SHP77 treated with DMSO at 0.1 percent for 48 hours (cell line): ENCODE measurements around the gene DNAH10.

Experiments
- DNase-seq: peaks from one replicate; lab custom pipeline; 2025; lab: John Stamatoyannopoulos, UW

DNAH10 gene

DNA sequence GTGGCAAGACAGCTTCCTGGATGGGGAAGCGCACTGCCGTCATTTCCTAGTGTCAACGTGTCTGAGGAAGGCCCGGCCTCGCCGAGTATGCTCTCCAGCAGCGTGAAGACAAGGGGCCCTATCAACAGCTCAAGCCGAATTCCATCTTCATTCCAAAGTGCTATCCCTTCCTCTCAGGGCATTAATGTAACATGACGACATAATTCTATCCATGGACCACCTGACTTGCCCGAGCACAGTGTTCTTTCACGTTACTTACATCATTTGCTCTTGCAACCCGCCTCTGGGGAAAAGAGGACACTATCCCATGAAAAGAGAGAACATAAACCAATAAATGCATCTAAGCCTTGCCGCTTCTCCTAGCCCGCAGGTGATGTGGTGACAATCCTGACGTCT is 187.7 kb downstream of the DNAH10 start:
- no peak for DNase-seq

DNA sequence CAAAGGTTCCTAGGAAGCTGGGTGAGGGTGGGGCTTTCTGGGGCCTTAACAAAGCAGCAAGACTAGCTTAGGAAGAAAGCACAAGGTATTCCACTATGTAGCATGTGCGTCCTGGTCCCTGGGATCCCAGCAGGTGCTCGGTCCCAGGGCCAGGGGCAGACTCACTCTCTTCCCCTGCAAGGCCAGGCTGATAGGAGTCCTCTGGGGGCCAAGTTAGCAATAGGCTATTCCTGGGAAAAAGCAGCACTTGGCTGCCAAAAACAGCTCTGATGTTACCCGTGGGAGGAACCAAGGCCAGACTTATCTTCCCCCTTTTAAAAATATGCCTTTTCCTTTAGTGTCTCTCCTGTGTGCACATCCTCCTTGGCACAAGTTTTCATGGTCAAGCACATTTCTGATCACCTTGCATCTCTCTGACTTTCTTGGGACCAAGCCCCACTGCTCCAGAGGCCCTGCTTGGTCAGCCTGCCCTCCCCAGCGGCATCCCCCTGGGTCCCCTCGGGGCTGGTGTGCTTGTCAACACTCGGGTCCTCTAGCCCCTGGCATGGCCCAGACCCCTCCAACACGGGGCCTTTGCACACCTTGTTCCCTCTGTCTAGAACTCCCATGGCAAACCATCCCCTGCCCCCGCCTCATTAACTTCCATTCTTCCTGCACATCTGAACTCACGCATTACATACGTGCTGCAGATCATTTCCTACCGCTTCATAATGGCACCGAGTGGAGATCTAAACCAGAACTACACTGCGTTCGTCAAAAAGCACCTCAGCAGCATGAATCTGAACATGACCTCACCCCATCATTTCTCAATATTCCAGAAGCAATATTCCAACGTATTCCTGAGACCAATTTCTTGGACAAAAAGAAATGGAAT is 188.6 kb downstream of the DNAH10 start:
- DNase-seq = no peak

DNA sequence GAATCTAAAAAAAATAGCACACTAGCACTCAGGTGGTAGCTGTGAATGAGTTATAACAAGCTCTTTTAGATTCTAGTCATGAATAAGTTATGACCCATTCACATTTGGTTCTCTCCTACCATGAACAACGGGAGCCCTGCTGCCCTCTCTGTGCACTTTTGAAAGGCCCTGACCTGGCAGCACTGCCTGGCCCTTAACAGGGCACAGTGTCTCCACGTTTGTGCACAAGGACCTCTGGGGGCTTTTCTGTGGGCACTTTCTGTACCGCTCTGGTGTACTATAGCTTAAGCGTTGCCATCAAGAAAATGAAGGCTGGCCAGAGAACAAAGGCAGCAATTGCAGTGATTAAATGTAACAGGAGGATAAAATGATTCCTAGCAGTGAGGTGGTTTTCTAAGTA is 189.4 kb downstream of the DNAH10 start:
- no peak for DNase-seq

DNA sequence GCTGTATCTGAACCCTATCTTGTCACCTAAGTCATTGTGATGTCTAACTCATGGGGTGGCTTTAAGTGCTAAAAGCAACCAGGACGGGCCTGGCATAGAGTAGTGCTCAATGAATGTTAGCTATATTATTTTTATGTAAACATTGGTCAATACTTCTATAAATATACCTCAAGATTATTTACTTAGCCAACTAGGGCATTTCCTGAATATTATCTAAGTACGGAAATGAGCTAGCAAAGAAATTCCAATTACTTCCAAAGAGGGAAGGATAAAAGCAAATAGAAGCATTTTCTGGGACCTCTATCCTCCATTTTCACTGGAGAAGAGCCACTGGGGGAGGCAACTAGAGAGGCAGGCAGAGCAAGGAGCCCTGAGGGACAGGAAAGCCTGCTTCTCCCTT is 189.9 kb downstream of the DNAH10 start:
- DNase-seq = no peak

DNA sequence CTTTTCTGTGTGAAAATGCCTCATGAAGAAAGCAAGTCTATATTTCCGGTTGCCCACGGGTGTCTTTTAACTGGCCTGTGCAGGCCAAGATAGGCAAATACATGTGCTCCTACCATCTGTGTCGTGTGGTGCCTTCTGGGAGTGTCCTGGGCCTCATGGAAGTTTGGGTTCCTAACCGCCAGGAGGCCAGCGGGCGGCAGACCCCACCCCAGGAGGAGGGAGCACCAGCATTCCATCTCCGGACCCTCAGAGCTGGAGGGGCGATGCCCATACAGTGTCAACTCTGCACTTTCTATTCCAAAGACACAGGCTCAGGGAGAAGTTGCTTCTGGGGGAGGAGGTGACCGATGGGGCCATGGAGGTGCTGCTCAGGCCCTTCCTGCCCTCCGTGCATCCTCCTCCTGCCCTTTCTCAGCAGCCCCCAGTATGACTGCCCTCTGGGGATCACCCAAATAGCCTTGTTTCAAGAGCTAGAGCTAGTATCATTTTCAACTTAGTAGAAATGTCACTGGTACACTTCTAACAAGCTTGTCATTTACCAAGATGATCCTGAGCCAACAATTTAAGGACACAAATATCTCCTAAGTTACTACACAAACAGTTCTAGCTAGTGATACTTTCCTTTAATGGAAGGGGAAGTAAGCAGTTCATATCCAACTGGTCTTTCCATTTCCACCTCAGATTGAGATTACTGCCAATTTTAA is 192.7 kb downstream of the DNAH10 start:
- no peak for DNase-seq

DNA sequence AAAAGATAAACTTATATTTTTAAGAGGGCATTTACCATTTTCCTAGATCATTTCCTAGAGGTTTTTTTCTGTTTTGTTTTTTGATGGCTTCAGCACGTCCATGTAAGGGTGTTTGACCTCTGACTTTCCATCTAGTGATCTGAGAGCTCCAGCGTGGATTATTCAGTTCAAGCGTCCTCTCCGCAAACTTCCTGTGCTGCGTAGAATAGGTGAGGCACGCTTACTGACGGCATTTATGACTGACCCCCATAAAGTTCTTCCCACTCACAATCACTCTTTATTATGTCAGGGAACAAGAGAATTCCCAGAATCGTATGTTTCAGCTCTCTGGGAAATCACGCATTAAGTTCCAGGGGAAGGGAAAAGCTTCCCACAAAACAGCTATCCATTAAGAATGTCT is 194.1 kb downstream of the DNAH10 start:
- DNase-seq = no peak

DNA sequence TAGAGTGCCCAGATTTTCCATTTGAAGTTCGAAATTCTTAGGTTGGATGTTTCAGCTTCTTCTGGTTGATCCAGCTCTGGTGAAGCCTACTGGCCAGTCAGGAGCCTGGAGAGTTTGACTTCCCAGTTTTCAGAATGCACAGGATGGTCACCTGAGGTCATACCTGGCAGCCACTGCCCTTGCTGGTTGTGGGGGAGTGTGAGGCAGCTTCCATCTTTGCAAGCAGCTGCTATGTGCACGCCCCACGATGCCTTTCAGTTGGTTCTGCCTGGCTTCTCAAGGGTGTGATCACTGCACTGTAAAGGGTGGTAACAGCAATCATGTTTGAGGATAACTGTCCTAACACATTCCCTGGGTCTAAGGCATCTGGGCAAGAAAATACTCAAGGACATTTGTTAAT is 195.1 kb downstream of the DNAH10 start:
- DNase-seq = no peak

DNA sequence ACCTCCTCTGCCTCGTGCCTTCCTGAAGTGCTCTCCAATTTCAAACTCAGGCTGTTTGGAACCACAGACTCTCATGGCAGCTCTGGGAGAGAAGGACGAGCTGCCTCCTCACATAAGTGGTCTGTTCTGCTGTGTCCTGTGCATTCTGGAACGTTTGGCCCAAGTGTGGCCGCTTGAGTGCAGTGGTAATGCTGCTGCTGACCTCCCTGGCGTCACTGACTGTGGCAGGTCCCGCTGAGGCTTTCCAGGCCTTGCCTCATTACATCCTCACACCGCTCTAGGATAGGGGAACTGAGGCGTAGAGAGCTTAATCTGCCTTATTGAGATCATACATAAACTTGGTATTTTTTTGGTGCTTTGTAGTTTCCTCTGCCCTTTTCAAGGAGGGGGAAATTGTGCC is 196.4 kb downstream of the DNAH10 start:
- DNase-seq = no peak

DNA sequence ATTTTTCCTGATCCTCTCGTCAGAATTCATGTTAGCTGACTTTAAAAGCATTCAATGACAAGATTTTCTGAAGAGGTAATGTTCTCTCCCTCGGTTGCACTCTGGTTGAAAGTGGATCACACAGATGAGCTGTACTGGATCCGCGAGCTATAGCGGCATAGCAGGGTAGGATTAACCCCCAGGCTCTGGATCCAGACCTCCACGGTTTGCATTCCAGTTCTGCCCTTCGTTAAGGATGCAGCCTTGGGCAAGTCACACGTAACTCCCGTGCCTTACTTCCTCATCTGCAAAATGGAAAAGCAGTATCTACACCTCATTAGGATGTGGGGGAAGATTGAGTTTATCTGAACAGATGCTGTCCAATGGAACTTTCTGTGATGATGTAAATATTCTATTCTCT is 196.8 kb downstream of the DNAH10 start:
- DNase-seq = no peak

DNA sequence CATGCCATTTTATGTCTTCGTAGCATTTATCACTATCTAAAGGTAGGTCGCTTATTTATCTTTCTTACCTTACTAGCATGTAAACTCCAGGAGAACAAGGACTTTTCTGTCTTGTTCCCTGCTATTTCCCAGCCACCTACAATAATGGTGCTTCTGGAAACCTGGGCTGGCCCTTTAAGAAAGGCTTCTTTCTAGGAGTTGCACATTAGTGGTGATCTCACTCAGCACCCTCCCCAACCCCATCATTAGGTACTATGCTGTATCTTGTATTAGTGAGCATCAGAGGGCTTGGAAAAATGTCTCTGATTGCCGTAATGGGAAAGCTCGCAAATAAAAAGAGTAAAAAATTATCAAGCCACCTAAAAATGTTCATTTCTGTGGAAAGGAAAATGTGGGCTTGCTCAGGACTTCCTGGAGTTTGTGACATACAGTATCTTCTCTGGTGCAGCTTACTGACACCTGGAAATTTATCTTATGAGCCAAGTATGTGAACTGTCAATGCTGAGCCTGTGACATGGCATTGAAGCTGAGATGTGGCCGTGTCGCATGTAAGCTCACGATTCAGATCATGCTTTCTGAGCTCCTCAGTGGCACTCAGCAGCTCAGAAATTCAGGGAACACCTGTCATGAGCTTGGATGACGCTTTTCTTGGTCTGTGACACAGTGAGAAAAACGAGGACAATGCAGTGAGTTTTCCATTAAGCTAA is 198.1 kb downstream of the DNAH10 start:
- DNase-seq = no peak

DNA sequence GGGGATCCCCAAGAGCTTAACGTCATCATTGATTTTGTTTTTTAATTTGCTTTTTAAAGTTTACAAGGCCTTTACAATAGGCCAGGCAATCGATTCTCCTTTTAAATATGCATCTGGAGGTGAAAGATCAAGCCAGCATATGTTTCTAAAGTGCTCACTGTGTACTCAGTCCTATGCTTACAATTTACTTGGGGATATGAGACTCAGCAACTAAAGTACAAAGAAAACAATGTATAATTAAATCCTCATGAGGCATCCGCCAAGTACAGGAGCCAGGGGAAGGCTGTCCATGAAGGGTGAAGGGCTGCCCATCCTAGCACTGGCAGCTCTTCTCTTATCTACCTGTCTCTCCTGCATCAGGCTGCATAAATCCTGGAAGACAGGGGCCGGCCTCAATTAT is 198.8 kb downstream of the DNAH10 start:
- DNase-seq = no peak

DNA sequence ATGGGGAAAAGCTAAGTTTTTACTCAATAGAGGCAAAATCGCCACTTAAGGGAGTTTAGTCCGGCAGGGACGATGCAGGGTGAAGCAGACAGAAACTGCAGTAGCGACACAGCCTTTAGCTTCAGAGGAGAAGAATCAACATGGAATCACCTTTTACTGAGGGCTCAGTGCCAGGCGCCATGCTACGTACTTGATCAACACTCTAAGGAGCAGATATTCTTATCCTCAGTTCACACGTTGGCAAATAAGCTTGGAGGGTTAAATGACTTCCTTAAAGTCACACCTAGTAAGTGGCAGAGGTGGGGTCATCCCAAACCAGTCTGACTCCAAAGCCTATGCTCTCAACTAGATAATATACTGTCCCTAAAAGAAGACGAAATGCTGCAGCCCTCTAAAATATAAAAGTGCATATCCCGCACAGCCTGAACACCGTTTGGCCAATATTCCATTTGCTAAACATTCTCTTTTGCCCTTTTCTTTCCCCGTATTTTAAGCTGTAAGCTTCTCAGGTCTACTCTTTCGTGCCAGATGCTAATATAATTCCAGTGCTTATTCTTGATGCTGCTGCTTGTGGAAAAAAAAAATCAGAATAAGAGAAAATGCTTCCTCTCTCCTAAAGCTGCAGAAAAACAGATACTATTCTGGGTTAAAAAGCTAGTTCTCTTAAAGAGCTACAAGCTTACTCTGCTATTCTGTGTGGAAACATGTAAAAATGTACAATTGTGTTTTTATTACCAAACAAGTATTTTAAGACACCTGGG is 199.7 kb downstream of the DNAH10 start:
- no peak for DNase-seq

DNA sequence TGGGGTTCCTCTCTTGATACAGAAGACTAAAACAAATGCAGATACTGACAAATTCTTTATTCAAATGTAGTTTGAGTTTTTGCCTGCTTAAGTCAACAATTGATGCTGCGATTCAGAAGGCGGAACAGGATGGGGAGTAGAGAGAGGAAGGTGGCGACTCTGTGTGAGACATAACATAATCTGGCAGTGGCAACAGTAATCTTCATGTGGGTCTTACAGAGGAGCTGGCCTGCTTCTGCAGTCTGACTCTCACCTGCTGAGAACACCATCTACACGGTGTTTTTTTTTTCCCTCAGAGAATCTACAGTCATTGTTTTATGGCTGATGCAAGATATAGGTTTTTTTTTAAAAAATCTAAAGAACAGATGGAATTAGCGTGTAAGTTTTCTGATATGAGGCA is 200.4 kb downstream of the DNAH10 start:
- no peak for DNase-seq

DNA sequence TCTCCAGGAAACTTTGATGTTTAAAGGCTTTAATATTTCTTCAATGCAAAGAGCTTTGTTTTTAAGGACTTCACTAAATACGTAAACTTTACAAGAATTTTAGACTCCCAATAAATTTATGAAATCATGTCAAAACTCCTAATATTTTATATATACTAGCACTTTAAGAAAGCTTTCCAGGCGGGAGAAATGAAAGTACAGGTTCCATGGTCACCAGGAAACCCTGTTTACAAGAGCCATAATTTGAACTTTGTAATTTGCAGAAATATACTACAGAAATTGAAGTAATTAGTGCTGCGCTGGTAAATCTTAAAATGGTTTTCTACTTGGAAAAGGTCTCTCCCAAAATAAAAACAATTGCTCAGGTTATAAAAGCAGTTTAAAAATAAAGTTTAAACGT is 201.7 kb downstream of the DNAH10 start:
- no peak for DNase-seq

DNA sequence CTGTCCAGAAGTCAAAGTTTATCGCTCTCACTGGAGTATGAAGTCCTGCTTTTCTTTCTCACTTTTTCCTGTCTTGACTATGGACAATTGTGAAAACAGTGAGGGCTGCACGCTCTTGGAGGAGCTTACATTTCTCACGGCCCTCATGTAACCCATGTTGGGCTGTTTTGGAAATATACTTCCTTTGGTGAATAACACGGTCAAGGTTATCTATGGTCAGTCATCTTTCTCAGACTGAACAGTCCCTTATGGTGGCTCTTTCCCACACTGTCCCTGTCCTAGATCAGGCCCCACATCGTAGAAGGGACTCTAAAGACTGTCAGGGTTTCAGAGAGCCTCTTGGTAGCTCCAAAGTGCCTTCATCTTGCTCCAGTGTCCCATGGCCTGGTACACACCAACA is 203.3 kb downstream of the DNAH10 start:
- DNase-seq = no peak

DNA sequence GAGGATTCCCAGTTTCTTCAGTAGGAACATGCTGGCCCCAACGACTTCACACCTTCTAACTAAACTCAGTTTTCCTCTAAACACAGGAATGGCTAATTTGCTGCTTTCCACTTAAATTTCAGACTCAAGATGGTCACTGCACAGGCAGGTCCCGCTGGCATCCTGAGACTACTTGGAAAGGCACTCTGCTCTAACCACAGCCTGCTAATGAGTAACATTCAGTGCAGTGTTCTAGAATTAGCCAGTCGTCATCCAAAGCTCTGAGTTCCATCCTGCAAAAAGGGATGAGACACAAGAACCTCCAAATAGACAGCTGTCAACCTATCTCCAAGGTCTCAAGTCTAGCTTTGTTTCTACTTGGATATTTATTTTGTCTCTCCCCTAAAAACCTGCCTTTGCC is 204.5 kb downstream of the DNAH10 start:
- DNase-seq = no peak

DNA sequence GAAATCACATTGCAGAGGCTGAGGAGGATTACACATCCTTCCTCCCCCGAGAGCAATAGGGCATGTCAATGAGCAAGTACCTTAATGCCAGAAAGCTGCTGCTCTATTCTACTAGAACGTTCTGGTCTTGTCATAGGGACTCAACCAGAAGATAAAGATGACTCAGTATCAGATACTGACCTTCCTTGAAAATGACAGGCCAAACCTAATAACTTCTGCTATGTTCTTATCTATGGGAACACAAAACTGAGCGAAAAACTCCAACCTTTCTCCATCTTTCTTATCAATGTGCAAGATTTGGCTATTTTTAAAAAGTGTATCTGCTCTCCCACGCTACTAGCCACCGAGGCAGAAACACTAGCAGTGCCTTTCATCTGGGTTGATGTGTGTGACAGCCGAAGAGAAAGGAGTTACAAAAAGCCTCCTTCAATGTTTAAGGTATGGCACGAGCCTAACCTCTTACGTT is 205.1 kb downstream of the DNAH10 start:
- DNase-seq = no peak

DNA sequence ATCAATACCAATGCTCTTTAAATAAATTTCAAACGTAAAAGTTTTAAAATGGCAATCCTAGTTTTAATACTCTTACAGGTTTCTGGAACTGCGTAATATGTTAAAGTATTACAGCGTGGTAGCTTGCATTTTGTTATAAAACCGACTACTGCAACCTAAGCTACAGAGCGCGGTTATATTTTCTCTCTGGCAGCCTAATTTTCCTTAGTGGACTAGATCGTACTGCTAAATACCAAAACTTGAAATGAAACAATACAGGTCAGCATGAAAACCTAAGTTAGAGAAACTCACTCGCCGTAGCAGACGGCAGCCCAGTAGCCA is 209.3 kb downstream of the DNAH10 start:
- no peak for DNase-seq

DNA sequence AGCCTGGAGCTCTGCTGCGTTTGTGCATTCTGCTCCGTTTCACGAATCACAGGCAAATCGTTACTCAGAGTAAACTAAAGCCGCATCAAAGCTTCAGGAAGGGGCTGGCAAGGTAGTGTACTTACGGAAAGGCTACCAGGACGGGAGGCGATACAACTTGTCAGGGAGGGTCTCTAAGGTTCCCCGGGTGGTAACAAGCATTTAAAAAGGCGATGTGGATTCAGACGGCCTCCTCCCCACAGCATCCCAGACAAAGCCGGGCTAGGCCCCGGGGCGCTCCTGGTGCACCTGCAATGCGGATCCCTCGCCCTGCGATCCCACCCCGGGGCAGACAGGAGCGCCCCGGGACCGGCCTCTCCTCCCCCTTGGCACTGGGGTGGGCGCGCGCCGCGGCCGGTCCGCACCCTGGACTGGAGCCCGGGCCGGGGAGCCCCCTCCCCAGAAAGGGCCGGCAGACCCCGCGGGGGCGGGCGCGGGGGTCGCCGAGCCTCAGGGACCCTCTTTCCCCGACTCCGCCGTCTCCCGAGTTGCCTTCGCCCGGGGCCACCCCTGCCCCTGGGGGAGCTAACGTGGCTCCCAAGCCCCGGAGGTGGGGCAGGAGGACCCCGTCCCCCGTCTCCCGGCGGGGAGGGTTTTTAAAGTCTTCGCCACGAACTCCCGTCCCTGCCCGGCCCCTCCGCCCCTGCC is 209.8 kb downstream of the DNAH10 start:
- DNase-seq = peak; percentile 31

DNA sequence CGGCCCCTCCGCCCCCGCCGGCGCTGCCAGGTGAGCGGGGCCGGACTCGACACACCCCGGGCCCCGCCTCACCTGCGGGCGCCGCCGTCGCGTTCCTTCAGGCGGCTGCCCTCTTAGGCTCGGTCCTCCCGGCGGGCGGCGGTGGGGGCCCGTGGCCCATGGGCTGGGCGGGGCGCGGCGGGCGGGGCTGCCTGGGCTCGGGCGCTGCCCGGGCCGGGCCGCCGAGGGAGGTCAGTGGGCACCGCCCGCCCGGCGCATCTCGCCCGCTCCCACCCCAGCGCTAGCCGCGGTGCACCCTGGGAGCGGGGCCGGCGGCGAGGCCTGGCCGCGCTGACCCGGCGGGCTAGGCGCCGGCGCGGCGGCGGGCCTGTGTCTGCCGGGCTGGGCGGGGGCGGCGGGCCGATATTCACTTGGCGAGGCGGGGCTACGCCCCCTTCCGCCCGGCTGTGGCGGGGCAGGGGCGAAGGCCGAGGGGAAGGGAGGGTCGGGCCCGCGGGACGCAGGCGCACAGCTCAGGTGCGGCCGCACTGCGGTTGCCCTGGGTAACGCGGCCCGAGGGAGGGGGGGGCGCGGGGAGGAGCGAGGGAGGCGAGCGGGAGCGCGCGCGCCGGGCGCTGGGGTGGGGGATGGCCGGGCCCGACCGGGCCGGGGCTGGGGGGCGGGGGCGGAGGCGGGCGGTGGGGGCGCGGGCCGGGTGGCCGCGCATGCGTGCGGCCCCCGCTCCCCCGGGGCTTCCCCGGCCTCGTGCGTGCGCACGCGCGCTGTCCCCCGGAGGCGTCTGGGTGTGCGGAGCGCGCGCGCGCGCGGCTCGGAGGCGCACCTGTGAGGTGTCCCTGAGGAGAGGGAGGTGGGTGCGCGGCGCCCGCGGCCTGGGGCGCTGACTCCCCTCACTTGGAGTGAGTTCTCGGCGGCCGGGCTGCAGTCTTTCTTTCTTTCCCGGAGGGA is 210.6 kb downstream of the DNAH10 start, which contains the start of the genes CCDC92 and ZNF664:
Gene CCDC92 (minus strand): TSS at position 375 of the 945 bp plus-strand sequence. CDS start 28,526 bp downstream, outside the sequence.
Gene ZNF664 (plus strand): TSS at position 759 of the 945 bp plus-strand sequence. CDS start 38,930 bp downstream, outside the sequence.
- DNase-seq = peak; percentile 90
